Endodermal cell (in vitro differentiated cells): ENCODE measurements around the gene PDE3A. TPM values are rescaled to one million over a fixed set of nuclear protein-coding genes. Genes with fewer than 3 reads are reported as not detected.

ENCODE experiments used
- DNase-seq: peaks from one replicate; pipeline ENCODE4 v3.0.0-alpha.2; 2017
- H3K27ac ChIP-seq: 2 replicates; pipeline ENCODE4 v1.5.1; 2013; ENCODE audit warnings: mild to moderate bottlenecking, low read depth, low read length, moderate library complexity
- H3K27me3 ChIP-seq: 2 replicates; pipeline ENCODE4 v1.6.1; 2013; ENCODE audit warnings: mild to moderate bottlenecking, low read length, moderate library complexity; ENCODE audit not compliant: insufficient read depth, control insufficient read depth, poor library complexity, severe bottlenecking
- H3K36me3 ChIP-seq: 2 replicates; pipeline ENCODE4 v1.7.0; 2013; ENCODE audit warnings: mild to moderate bottlenecking, low read length, moderate library complexity; ENCODE audit not compliant: control insufficient read depth, insufficient read depth
- H3K4me1 ChIP-seq: one replicate; pipeline ENCODE4 v1.7.0; 2013; ENCODE audit warnings: low read length; ENCODE audit not compliant: control insufficient read depth, insufficient read depth
- H3K4me3 ChIP-seq: 2 replicates; pipeline ENCODE4 v1.5.1; 2013; ENCODE audit warnings: mild to moderate bottlenecking, low read length, moderate library complexity
- H3K9ac ChIP-seq: 2 replicates; pipeline ENCODE4 v1.6.1; 2013; ENCODE audit warnings: mild to moderate bottlenecking, low read length, moderate library complexity; ENCODE audit not compliant: poor library complexity, severe bottlenecking; ENCODE audit errors: extremely low read depth
- H3K9me3 ChIP-seq: 2 replicates; pipeline ENCODE4 v1.6.1; 2013; ENCODE audit warnings: mild to moderate bottlenecking, low read length, moderate library complexity; ENCODE audit not compliant: control insufficient read depth
- H3K27ac Mint-ChIP-seq: 2 replicates; pipeline ENCODE4 v1.8.0; 2020; ENCODE audit warnings: mixed read lengths
- H3K27me3 Mint-ChIP-seq: 2 replicates; pipeline ENCODE4 v1.8.0; 2021; ENCODE audit warnings: mild to moderate bottlenecking, mixed read lengths; ENCODE audit not compliant: insufficient read depth
- H3K36me3 Mint-ChIP-seq: 2 replicates; pipeline ENCODE4 v1.8.0; 2020; ENCODE audit warnings: low read depth, mixed read lengths
- H3K4me1 Mint-ChIP-seq: 2 replicates; pipeline ENCODE4 v1.8.0; 2020; ENCODE audit warnings: mixed read lengths
- H3K4me3 Mint-ChIP-seq: 2 replicates; pipeline ENCODE4 v1.8.0; 2020; ENCODE audit warnings: mild to moderate bottlenecking, moderate library complexity, mixed read lengths
- H3K9me3 Mint-ChIP-seq: 2 replicates; pipeline ENCODE4 v1.8.0; 2020; ENCODE audit warnings: mild to moderate bottlenecking, mixed read lengths
- CTCF ChIP-seq: fragments of 200-600 bp; sonication (generic); conservative IDR thresholded peaks from 2 replicates; pipeline ENCODE4 v1.5.0; 2021; ENCODE audit warnings: antibody characterized with exemption, mild to moderate bottlenecking
- WGBS, 2 experiments: methylation state at CpG; one replicate each; pipeline versions ENCODE4 v1.1.5 to v1.1.7; 2013; ENCODE audit warnings: missing lambda C conversion rate in 2 of 2, mixed read lengths in 1 of 2; ENCODE audit not compliant: insufficient coverage in 1 of 2, insufficient read length in 1 of 2; 5-methylcytosine and 5-hydroxymethylcytosine counted together
- total RNA-seq, 2 donors: library from RNA; stranded (reverse); fragmentation: NEBNext Ultra II Directional in 1 of 2; extraction: Animal tissue kit (Norgen Biotek cat#: 25700) in 1 of 2; gene quantifications; 2 replicates in 1 of 2; 3 replicates in 1 of 2; pipeline ENCODE4 v1.2.1, GENCODE V29; 2021

PDE3A gene
- total RNA-seq, 2 donors from 2014 or later, result 0.62 to 1.8 TPM

- Mint-ChIP-seq H3K27ac (peak overlapping the region; percentile 16), H3K9me3 (no peaks in the 10 kb centered on the region), H3K4me1 (peaks cover 15% of the 10 kb centered on the region), H3K4me3 (no peak overlapping the region), H3K36me3 (no peaks in the 10 kb centered on the region), H3K27me3 (no peaks in the 10 kb centered on the region)
- Histone ChIP-seq H3K27ac (no peak overlapping the region), H3K36me3 (no peaks in the 10 kb centered on the region), H3K4me3 (no peak overlapping the region), H3K4me1 (no peaks in the 10 kb centered on the region), H3K27me3 (no peaks in the 10 kb centered on the region), H3K9ac (no peak overlapping the region), H3K9me3 (no peaks in the 10 kb centered on the region)
- no peak for TF ChIP-seq CTCF
- no peak for DNase-seq
- 92 to 96% methylated on average over 4 to 6 of the region's 6 CpGs for WGBS, 2 experiments
These were observed 36.4 kb downstream of the PDE3A start for GRCh38 chr12:20404576-20405346.

GRCh38 chr12:20409607-20410377 lies 41.5 kb downstream of the PDE3A start:
- H3K9me3 ChIP-seq, result no peaks in the 10 kb centered on the region
- TF ChIP-seq CTCF, result no peak
- peak overlapping the region; percentile 56 for H3K27ac ChIP-seq
- 91 to 100% methylated on average over 1 to 2 of the region's 2 CpGs for WGBS, 2 experiments
- H3K4me3 Mint-ChIP-seq, result no peak overlapping the region
- H3K36me3 Mint-ChIP-seq, result no peaks in the 10 kb centered on the region
- H3K4me1 Mint-ChIP-seq, result peaks cover 9% of the 10 kb centered on the region
- no peaks in the 10 kb centered on the region for H3K36me3 ChIP-seq
- H3K4me3 ChIP-seq, result no peak overlapping the region
- no peak overlapping the region for H3K9ac ChIP-seq
- DNase-seq, result no peak
- H3K27me3 Mint-ChIP-seq, result no peaks in the 10 kb centered on the region
- H3K4me1 ChIP-seq, result no peaks in the 10 kb centered on the region
- no peaks in the 10 kb centered on the region for H3K27me3 ChIP-seq
- no peaks in the 10 kb centered on the region for H3K9me3 Mint-ChIP-seq
- H3K27ac Mint-ChIP-seq, result no peak overlapping the region

- H3K36me3 Mint-ChIP-seq, result no peaks in the 10 kb centered on the region
- Histone ChIP-seq H3K9me3 (no peaks in the 10 kb centered on the region), H3K4me3 (no peak overlapping the region), H3K4me1 (no peaks in the 10 kb centered on the region), H3K9ac (no peak overlapping the region), H3K27ac (no peak overlapping the region), H3K27me3 (no peaks in the 10 kb centered on the region), H3K36me3 (no peaks in the 10 kb centered on the region)
- peaks cover 4% of the 10 kb centered on the region for H3K4me1 Mint-ChIP-seq
- TF ChIP-seq CTCF, result no peak
- WGBS, 2 experiments, result 86% methylated on average over 1 of the region's 1 CpG; no CpG with 5 or more reads in 1 of the 2 experiments
- no peaks in the 10 kb centered on the region for H3K27me3 Mint-ChIP-seq
- no peak overlapping the region for H3K27ac Mint-ChIP-seq
- DNase-seq, result no peak
- H3K4me3 Mint-ChIP-seq, result no peak overlapping the region
- H3K9me3 Mint-ChIP-seq, result no peaks in the 10 kb centered on the region
These were observed 42.4 kb downstream of the PDE3A start for GRCh38 chr12:20410734-20411133.
